Esophagus squamous epithelium (tissue), 5 donors: Measurements from ENCODE around the gene PHC3. TPM values are rescaled to one million over a fixed set of nuclear protein-coding genes. Genes with fewer than 3 reads are reported as not detected.
"Not testable (repeated sequence)": the region's sequence is repeated elsewhere in the genome, so short reads cannot be mapped to it uniquely, and the experiment has no call there.

Experiments
- DNase-seq: peaks from one replicate; lab custom pipeline; 2025; lab: John Stamatoyannopoulos, UW
- H3K27ac ChIP-seq, 4 donors: fragments of 200-600 bp; sonication (generic); one replicate each; pipeline ENCODE4 v1.5.1; 2016 to 2019; ENCODE audit warnings: mild to moderate bottlenecking in 1 of 4
- H3K27me3 ChIP-seq, 4 donors: fragments of 200-600 bp; sonication (generic); 1 replicate in 3 of 4; 2 replicates in 1 of 4; pipeline versions ENCODE4 v1.5.1 to v1.6.0; 2017 to 2021; ENCODE audit warnings: antibody characterized with exemption in 1 of 4
- H3K36me3 ChIP-seq, 3 donors: fragments of 200-600 bp; sonication (generic); one replicate each; pipeline ENCODE4 v1.5.1; 2016 to 2019
- H3K4me1 ChIP-seq, 3 donors: fragments of 200-600 bp; sonication (generic); one replicate each; pipeline ENCODE4 v1.5.1; 2017 to 2019
- H3K4me3 ChIP-seq, 4 donors: fragments of 200-600 bp; sonication (generic); 1 replicate in 3 of 4; 2 replicates in 1 of 4; pipeline ENCODE4 v1.5.1; 2016 to 2019; ENCODE audit warnings: mild to moderate bottlenecking in 2 of 4, moderate library complexity in 1 of 4
- H3K9me3 ChIP-seq, 3 donors: fragments of 200-600 bp; sonication (generic); one replicate each; pipeline ENCODE4 v1.5.1; 2016 to 2019
- CTCF ChIP-seq, 6 experiments: fragments of 450-650 bp in 4 of 6; fragments of 200-600 bp in 2 of 6; sonication (generic) in 2 of 6; IDR thresholded peaks; one replicate each; pipeline ENCODE4 v1.5.1; 2016 to 2019; ENCODE audit warnings: antibody characterized with exemption in 6 of 6, mild to moderate bottlenecking in 4 of 6, moderate library complexity in 4 of 6
- POLR2A ChIP-seq, 4 donors: fragments of 450-650 bp; IDR thresholded peaks; one replicate each; pipeline ENCODE4 v1.6.1; 2017; ENCODE audit warnings: antibody characterized with exemption in 4 of 4, mild to moderate bottlenecking in 4 of 4, moderate library complexity in 3 of 4
- WGBS, 2 donors: methylation state at CpG; one replicate each; pipeline ENCODE4 v1.1.5; 2018; 5-methylcytosine and 5-hydroxymethylcytosine counted together
- intact Hi-C: fragments of 100-400 bp; cut with DNase I; formaldehyde crosslinking; loops from one replicate; pipeline ENCODE4 v1.15.0; 2022
- total RNA-seq, 4 donors: library from RNA; depleted of rRNA; stranded (reverse); fragments of >200 nt; gene quantifications; one replicate each; pipeline ENCODE4 v1.1.0, GENCODE V29; 2016
- donor health status: DM: yes; HTN: yes; CAD: no.

The PHC3 gene
- total RNA-seq, 4 donors from 2014 or later, result 22.1 to 47.7 (median 25.4) TPM

- Histone ChIP-seq H3K4me1 (no peaks in the 10 kb centered on the region), H3K4me3 (no peak overlapping the region), H3K36me3 (no peaks in the 10 kb centered on the region), H3K9me3 (no peaks in the 10 kb centered on the region), H3K27ac (no peak overlapping the region), H3K27me3 (no peaks in the 10 kb centered on the region)
- TF ChIP-seq CTCF (IDR thresholded peaks at IDR 0.05) (no peak), POLR2A (IDR thresholded peaks at IDR 0.05) (no peak)
- intact Hi-C loops, result no loop called here
- DNase-seq, result no peak
- WGBS, 2 donors, result 94 to 96% methylated on average over 1 of the region's 1 CpG
Measured at GRCh38 chr3:170211668-170212067, 30.1 kb upstream of the PHC3 start.

GRCh38 chr3:170207717-170208116 lies 26.2 kb upstream of the PHC3 start:
- intact Hi-C loops, result no loop called here
- Histone ChIP-seq H3K9me3 (no peaks in the 10 kb centered on the region), H3K27me3 (no peaks in the 10 kb centered on the region), H3K36me3 (no peaks in the 10 kb centered on the region), H3K4me1 (no peaks in the 10 kb centered on the region), H3K4me3 (no peak overlapping the region), H3K27ac (no peak overlapping the region)
- TF ChIP-seq CTCF (IDR thresholded peaks at IDR 0.05) (no peak), POLR2A (IDR thresholded peaks at IDR 0.05) (no peak)
- whole genome bisulfite sequencing, 2 donors, result 61 to 63% methylated on average over 6 of the region's 6 CpGs
- DNase-seq, result no peak

- H3K36me3 ChIP-seq, H3K4me3 ChIP-seq, DNase-seq, H3K27me3 ChIP-seq, H3K4me1 ChIP-seq, H3K27ac ChIP-seq, H3K9me3 ChIP-seq, intact Hi-C loops: not testable (repeated sequence)
- WGBS, 2 donors, result 87 to 90% methylated on average over 11 of the region's 11 CpGs
Measured at GRCh38 chr3:170206164-170206762, 24.7 kb upstream of the PHC3 start.

GRCh38 chr3:170205302-170205701 lies 23.8 kb upstream of the PHC3 start:
- H3K27me3 ChIP-seq, result no peaks in the 10 kb centered on the region
- H3K27ac ChIP-seq, result no peak overlapping the region
- H3K4me3 ChIP-seq, result no peak overlapping the region
- 73 to 76% methylated on average over 2 of the region's 2 CpGs for WGBS, 2 donors
- H3K36me3 ChIP-seq, result no peaks in the 10 kb centered on the region
- TF ChIP-seq POLR2A (IDR thresholded peaks at IDR 0.05), result no peak
- TF ChIP-seq CTCF (IDR thresholded peaks at IDR 0.05), result no peak
- intact Hi-C loops, result no loop called here
- no peaks in the 10 kb centered on the region for H3K9me3 ChIP-seq
- DNase-seq, result no peak
- no peaks in the 10 kb centered on the region for H3K4me1 ChIP-seq

GRCh38 chr3:170204509-170204908 lies 23.0 kb upstream of the PHC3 start:
- intact Hi-C loops, result no loop called here
- H3K4me3 ChIP-seq, result no peak overlapping the region
- no peak for TF ChIP-seq CTCF (IDR thresholded peaks at IDR 0.05)
- TF ChIP-seq POLR2A (IDR thresholded peaks at IDR 0.05), result no peak
- H3K36me3 ChIP-seq, result no peaks in the 10 kb centered on the region
- no peak for DNase-seq
- no peaks in the 10 kb centered on the region for H3K27me3 ChIP-seq
- H3K27ac ChIP-seq, result no peak overlapping the region
- WGBS, 2 donors, result 89 to 93% methylated on average over 8 to 9 of the region's 10 CpGs
- no peaks in the 10 kb centered on the region for H3K4me1 ChIP-seq
- no peaks in the 10 kb centered on the region for H3K9me3 ChIP-seq

- H3K4me1 ChIP-seq, result no peaks in the 10 kb centered on the region
- H3K9me3 ChIP-seq, result no peaks in the 10 kb centered on the region
- H3K36me3 ChIP-seq, result no peaks in the 10 kb centered on the region
- intact Hi-C loops, result no loop called here
- no peak overlapping the region for H3K27ac ChIP-seq
- no peak overlapping the region for H3K4me3 ChIP-seq
- no peak for TF ChIP-seq POLR2A (IDR thresholded peaks at IDR 0.05)
- no peak for TF ChIP-seq CTCF (IDR thresholded peaks at IDR 0.05)
- DNase-seq, result no peak
- no peaks in the 10 kb centered on the region for H3K27me3 ChIP-seq
- WGBS, 2 donors, result 70 to 73% methylated on average over 3 of the region's 3 CpGs
Measured at GRCh38 chr3:170204023-170204472, 22.5 kb upstream of the PHC3 start.
